HK-2 (cell line): Measurements from ENCODE around the gene VRK3.
A peak's percentile ranks its signal among the peaks of the same experiment; 100 is the strongest.

Experiments
- DNase-seq: peaks from one replicate; pipeline ENCODE4 v3.0.0-alpha.2; 2018; ENCODE audit not compliant: unreplicated experiment

VRK3 gene

DNA sequence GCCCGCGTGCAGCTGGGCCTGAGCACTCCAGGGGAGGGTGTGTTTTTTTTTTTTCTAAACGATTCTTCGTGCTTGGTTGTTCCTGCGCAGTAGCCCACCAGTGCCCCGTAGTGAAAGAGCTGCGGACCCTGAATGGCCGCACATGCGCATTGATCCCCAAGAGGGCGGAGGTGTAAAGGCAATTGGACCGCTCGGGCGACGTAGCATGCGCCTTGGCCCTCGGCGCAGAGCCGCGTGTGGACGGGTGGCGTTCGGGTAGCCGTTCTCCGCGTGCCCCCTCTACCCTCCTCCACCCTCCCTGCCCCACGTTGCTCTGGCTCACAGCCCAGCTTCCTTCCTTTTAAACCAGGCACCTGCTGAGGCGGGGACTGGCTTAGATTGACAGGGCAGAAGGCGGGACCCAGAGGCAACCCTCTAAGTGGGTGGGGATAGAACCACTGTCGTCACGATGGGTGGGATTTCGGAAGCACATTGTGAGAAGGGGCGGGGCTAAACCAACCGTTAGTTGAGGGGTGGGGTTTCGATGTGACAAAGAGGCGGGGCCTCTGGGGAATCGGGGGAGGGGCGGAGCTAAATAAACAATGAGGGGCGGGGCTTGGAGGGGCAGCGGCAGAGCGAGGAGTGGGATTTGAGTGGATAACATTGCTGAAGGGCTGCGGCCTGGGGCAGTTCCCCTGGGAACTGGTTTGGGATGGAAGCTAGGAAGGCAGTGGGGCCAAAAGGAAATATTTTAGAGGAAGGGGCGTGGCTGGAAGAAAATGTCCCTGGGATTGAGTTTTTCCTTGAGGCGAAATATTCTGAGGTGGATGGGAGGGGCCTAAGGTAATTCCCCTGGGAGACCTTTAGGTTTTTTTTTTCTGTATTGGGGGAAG, 95.3 kb downstream of the VRK3 start:
- DNase-seq, result peak; percentile 91

DNA sequence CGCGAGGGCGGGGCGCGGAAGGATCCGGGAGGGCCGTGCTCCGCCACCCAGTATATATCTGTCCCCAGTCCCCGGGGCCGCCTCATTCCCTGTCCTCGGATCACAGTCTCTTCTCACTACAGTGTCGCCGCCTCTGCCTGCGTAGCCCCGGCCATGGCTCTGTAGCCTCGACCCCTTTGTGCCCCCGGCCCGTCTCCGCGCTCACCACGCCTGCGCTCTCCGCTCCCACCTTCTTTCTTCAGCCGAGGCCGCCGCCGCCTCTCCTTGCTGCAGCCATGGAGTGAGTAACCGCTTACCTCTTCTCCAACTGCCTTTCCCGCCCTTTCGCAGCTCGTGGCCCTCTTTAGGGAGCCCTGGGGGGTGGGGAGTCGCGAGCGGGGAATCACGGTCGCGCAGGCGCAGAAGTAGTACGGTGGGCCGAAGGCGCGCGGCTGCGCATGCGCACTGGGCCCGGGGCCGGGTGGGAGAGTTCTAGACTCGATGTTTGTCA, 96.0 kb downstream of the VRK3 start, which contains the start of the genes ATF5 and NUP62:
TSS of gene ATF5 (plus strand) at position 85 of the 490 bp plus-strand sequence. CDS start 1,646 bp downstream, outside the sequence.
TSS of gene NUP62 (minus strand) at position 384 of the 490 bp plus-strand sequence. CDS start 19,697 bp downstream, outside the sequence.
- DNase-seq, result peak; percentile 90

DNA sequence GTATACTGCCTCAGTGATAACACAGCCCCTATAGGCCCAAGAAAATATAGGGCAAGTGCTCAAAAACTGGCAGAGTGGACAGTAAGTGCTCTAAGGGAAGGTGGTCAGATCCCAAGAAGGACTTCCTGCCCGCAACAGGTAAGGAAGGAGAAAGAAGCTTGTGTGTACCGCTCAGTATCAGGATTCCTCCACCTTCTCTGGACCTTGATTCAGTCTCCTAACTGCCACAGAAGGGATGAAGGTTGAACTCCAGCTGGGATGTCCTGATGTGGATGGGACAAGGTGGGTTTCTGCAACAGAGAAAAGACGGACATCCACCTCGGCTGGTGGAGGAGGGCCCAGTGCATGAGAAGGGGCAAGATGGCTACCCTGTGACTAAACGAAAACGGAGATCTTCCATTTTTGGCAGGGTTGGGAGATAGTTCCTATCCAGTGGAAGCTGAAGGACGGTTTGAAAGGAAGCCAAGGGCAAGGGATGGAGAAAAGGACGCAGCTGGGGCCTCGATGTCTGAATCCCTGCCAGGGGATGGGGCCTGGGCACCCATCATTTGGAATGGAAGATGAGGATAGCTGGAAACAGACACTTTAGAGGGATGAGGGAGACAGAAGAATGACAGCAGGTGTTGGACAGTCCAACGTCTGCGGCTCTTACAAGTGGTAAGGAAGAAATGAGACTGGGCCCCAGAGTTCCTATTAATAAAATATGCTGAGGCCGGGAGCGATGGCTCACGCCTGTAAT, 97.5 kb downstream of the VRK3 start:
- no peak for DNase-seq

DNA sequence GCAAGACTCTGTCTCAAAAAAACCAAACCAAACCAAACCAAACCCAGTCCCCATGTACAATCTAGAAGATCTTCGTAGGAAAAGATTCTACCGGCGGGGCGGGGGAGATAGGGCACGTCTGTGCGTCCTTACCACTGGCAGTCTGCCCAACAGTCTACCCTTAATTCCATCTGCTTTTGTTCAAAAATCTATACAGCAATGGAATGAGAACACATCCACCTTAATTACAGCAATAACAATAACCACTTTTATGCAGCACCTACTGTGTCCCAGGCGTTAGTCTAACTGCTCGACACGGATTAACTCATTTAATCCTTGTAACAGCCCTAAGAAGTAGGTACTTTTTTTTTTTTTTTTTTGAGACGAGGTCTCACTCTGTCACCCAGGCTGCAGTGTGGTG, 98.7 kb downstream of the VRK3 start:
- no peak for DNase-seq
